Endothelial cell of umbilical vein (primary cell): ENCODE measurements around the gene PIRT. TPM values are rescaled to one million over a fixed set of nuclear protein-coding genes. Genes with fewer than 3 reads are reported as not detected.

Experiments
- BruUV-seq: library from RNA; stranded (reverse); fragments of 400-500 nt; replicated peaks from 2 replicates; lab custom pipeline; 2021; lab: Mats Ljungman, UMichigan
- CTCF ChIA-PET: fragments of 300-600, 350-600 bp; sonication (Branson Sonifier 250); formaldehyde crosslinking; loops from one replicate; lab custom pipeline; 2021; ENCODE audit warnings: antibody characterized with exemption, inconsistent platforms; lab: Charles Lee
- POLR2A ChIA-PET: fragments of 300-600, 350-600 bp; sonication (Branson Sonifier 250); formaldehyde crosslinking; loops from one replicate; lab custom pipeline; 2021; ENCODE audit warnings: antibody characterized with exemption, inconsistent platforms; lab: Charles Lee
- DNase-seq: peaks from one replicate; pipeline ENCODE4 v3.0.0-alpha.2; 2011; ENCODE audit warnings: low read depth, low spot score
- FAIRE-seq: peaks from 2 replicates; lab custom pipeline; 2011; peaks lifted over from hg19 to GRCh38; lab: Jason Lieb, UNC
- H2AFZ ChIP-seq: 2 replicates; pipeline ENCODE4 v1.6.0; 2012; ENCODE audit warnings: low read depth, low read length, control low read depth, inconsistent platforms
- H3K27ac ChIP-seq: 2 replicates; pipeline ENCODE4 v1.5.1; 2011; ENCODE audit warnings: low read depth, mild to moderate bottlenecking, control low read depth, low read length, moderate library complexity; ENCODE audit not compliant: insufficient read depth
- H3K27me3 ChIP-seq, 2 experiments: 2 replicates each; pipeline versions ENCODE4 v1.6.0 to v1.6.1; 2011; ENCODE audit warnings: low read length in 2 of 2, mixed read lengths in 1 of 2; ENCODE audit not compliant: control insufficient read depth in 2 of 2, insufficient read depth in 2 of 2
- H3K36me3 ChIP-seq, 2 experiments: 2 replicates in 1 of 2; 3 replicates in 1 of 2; pipeline ENCODE4 v1.5.1; 2011; ENCODE audit warnings: low read length in 2 of 2, mild to moderate bottlenecking in 1 of 2, moderate library complexity in 1 of 2; ENCODE audit not compliant: control insufficient read depth in 2 of 2, insufficient read depth in 2 of 2; ENCODE audit errors: extremely low read depth in 1 of 2
- H3K4me1 ChIP-seq: 3 replicates; pipeline ENCODE4 v1.5.1; 2011; ENCODE audit warnings: mild to moderate bottlenecking, low read length; ENCODE audit not compliant: control insufficient read depth, insufficient read depth; ENCODE audit errors: extremely low read depth
- H3K4me2 ChIP-seq: 2 replicates; pipeline ENCODE4 v1.6.1; 2011; ENCODE audit warnings: low read length, control low read depth, mixed read lengths; ENCODE audit not compliant: insufficient read depth
- H3K4me3 ChIP-seq, 3 experiments: fragments of 200-600 bp in 1 of 3; sonication (generic), shearing (Covaris generic) in 1 of 3; replicated peaks in 1 of 3; 2 replicates each; pipeline ENCODE4 v1.5.1; 2011 to 2016; ENCODE audit warnings: control low read depth in 3 of 3, low read length in 3 of 3, mild to moderate bottlenecking in 2 of 3, inconsistent platforms in 1 of 3, low read depth in 1 of 3, moderate library complexity in 1 of 3; ENCODE audit not compliant: insufficient read depth in 1 of 3
- H3K79me2 ChIP-seq: 2 replicates; pipeline ENCODE4 v1.6.0; 2012; ENCODE audit warnings: low read length, inconsistent platforms; ENCODE audit not compliant: control insufficient read depth, insufficient read depth
- H3K9ac ChIP-seq: replicated peaks from 2 replicates; pipeline ENCODE3; 2011; ENCODE audit warnings: low read length, control low read depth; ENCODE audit not compliant: insufficient read depth; ENCODE audit errors: extremely low read depth
- H3K9me1 ChIP-seq: replicated peaks from 3 replicates; pipeline ENCODE4 v1.6.0; 2011; ENCODE audit warnings: mild to moderate bottlenecking, low read length; ENCODE audit not compliant: control insufficient read depth, insufficient read depth; ENCODE audit errors: extremely low read depth
- H3K9me3 ChIP-seq: replicated peaks from 2 replicates; pipeline ENCODE4 v1.5.1; 2012; ENCODE audit warnings: low read length, inconsistent platforms; ENCODE audit not compliant: control insufficient read depth, insufficient read depth
- H4K20me1 ChIP-seq: replicated peaks from 2 replicates; pipeline ENCODE3; 2011; ENCODE audit warnings: mild to moderate bottlenecking, low read length; ENCODE audit not compliant: control insufficient read depth, insufficient read depth; ENCODE audit errors: extremely low read depth
- CTCF ChIP-seq, 2 donors: IDR thresholded peaks; 1 replicate in 1 of 2; 2 replicates in 1 of 2; pipeline ENCODE4 v1.5.1; 2011; ENCODE audit warnings: low read length in 2 of 2, mild to moderate bottlenecking in 2 of 2, moderate library complexity in 2 of 2, control low read depth in 1 of 2, inconsistent platforms in 1 of 2, low read depth in 1 of 2; ENCODE audit not compliant: insufficient read depth in 1 of 2; ENCODE audit errors: extremely low read depth in 1 of 2
- EZH2 ChIP-seq: IDR thresholded peaks from 2 replicates; pipeline ENCODE4 v1.6.1; 2012; ENCODE audit warnings: borderline replicate concordance, low read depth, mild to moderate bottlenecking, moderate library complexity, low read length, inconsistent platforms; ENCODE audit not compliant: severe bottlenecking
- FOS ChIP-seq: IDR thresholded peaks from 2 replicates; pipeline ENCODE4 v1.6.1; 2011; ENCODE audit warnings: mild to moderate bottlenecking, low read length, moderate library complexity, borderline replicate concordance; ENCODE audit not compliant: insufficient read depth
- GATA2 ChIP-seq: IDR thresholded peaks from 2 replicates; pipeline ENCODE4 v1.7.0; 2011; ENCODE audit warnings: low read depth, mild to moderate bottlenecking, moderate library complexity, mixed read lengths, low read length; ENCODE audit not compliant: insufficient read length, insufficient read depth
- JUN ChIP-seq: IDR thresholded peaks from 2 replicates; pipeline ENCODE4 v1.6.1; 2011; ENCODE audit warnings: borderline replicate concordance, low read depth; ENCODE audit not compliant: insufficient read length, insufficient read depth
- MYC ChIP-seq: IDR thresholded peaks from one replicate; pipeline ENCODE4 v1.6.1; 2011; ENCODE audit warnings: mild to moderate bottlenecking, low read depth, low read length
- POLR2A ChIP-seq: IDR thresholded peaks from 2 replicates; pipeline ENCODE4 v1.6.1; 2012; ENCODE audit warnings: low read depth, mild to moderate bottlenecking, control low read depth, low read length
- POLR2AphosphoS5 ChIP-seq: IDR thresholded peaks from 2 replicates; pipeline ENCODE4 v1.6.1; 2012; ENCODE audit warnings: low read depth, mild to moderate bottlenecking, control low read depth, low read length, moderate library complexity; ENCODE audit not compliant: insufficient read depth
- dilution Hi-C: fragments of 300-500 bp; cut with MboI; formaldehyde crosslinking; loops from one replicate; pipeline ENCODE4 v1.15.0; 2019; ENCODE audit warnings: low sequenced_read_pairs; ENCODE audit not compliant: extremely low pct_ligation_motif_present
- intact Hi-C: fragments of 100-400 bp; cut with micrococcal nuclease; formaldehyde crosslinking; loops from one replicate; pipeline ENCODE4 v1.10.0; 2022
- polyA plus RNA-seq, 4 experiments: library from polyadenylated mRNA; depleted of rRNA in 3 of 4; stranded (reverse) in 3 of 4; unstranded in 1 of 4; fragments of >200 nt; gene quantifications; 2 replicates each; pipeline versions ENCODE4 v1.2.1 to v1.2.3, GENCODE V29; 2011 to 2012; ENCODE audit warnings: missing spikeins in 1 of 4
- total RNA-seq: library from RNA; stranded (reverse); gene quantifications from 2 replicates; pipeline ENCODE4 v1.2.3, GENCODE V29; 2021
- TF ChIP-seq, protein P1 (sequence below): IDR thresholded peaks from 2 replicates; pipeline ENCODE4 v1.6.1; 2011; ENCODE audit not compliant: insufficient read depth, insufficient read length

The PIRT gene
- total and polyA plus RNA-seq, 2 donors (not counting 3 experiments of a cell fraction or from before 2014, with no cell fraction given), result not detected

DNA sequence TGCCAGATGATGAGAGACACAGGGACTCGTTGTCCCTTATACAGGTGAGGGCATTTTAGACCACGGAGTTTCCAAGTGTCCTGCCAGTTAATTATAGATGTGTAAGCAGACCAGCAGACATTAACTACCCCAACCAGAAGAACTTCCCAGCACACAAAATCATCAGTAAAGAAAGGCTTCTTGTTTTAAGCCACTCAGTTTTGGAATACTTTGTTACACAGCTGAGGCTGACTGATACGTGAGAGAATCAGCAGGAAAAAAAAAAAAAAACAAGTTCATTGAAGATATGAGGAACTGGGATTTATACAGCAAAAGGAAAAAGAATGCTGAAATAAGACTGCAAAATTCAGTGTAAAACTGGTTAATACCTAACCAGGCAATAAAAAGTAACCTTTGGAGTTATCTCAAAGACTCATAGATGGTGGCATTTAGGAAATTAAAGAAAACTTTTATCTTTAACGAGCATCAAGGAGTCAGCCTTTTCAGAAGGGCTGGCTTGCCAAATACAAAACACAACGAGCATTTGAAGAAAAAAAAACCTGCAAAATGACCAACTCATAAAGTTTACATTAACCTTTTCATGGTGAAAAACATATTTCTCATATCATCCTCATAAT, 62.0 kb downstream of the PIRT start:
- Histone ChIP-seq H3K9ac (no peak overlapping the region), H3K4me3 (no peak overlapping the region), H3K36me3 (no peaks in the 10 kb centered on the region), H3K27me3 (no peaks in the 10 kb centered on the region), H3K4me1 (no peaks in the 10 kb centered on the region), H2AFZ (no peak overlapping the region), H3K4me2 (no peak overlapping the region), H3K9me1 (no peaks in the 10 kb centered on the region), H3K79me2 (no peaks in the 10 kb centered on the region), H3K27ac (no peak overlapping the region), H3K9me3 (no peaks in the 10 kb centered on the region), H4K20me1 (no peaks in the 10 kb centered on the region)
- FAIRE-seq (no peak), DNase-seq (no peak)
- ChIA-PET CTCF (no interaction called here), POLR2A (no interaction called here)
- TF ChIP-seq JUN, result no peak
- BruUV-seq, result no TSS peak
- dilution Hi-C loops (no loop called here), intact Hi-C loops (no loop called here)

DNA sequence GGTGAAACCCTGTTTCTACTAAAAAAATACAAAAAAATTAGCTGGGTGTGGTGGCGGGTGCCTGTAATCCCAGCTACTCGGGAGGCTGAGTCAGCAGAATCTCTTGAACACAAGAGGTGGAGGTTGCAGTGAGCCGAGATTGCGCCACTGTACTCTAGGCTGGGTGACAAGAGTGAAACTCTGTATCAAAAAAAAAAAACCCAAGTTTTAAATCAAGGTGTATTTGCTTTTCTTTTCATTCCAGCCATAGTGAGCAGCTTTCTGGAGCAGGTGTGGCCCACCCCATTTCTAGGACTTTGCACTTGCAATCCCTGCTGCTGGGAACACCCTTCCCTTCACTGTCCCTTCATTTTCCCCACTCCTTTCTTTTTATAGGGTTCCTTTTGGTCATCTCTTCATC, 62.8 kb downstream of the PIRT start:
- H4K20me1 ChIP-seq, result no peaks in the 10 kb centered on the region
- H3K79me2 ChIP-seq, result no peaks in the 10 kb centered on the region
- intact Hi-C loops, result no loop called here
- H3K4me2 ChIP-seq, result no peak overlapping the region
- H2AFZ ChIP-seq, result no peak overlapping the region
- H3K4me1 ChIP-seq, result no peaks in the 10 kb centered on the region
- TF ChIP-seq POLR2AphosphoS5 (no peak), JUN (no peak), CTCF (IDR thresholded peaks at IDR 0.05; ENCODE audit: extremely low read depth in 1 of 2, insufficient read depth in 1 of 2, low read depth in 1 of 2, low read length in 2 of 2) (no peak), POLR2A (no peak), MYC (no peak), GATA2 (no peak), FOS (no peak), EZH2 (no peak)
- TF ChIP-seq, protein P1, sequence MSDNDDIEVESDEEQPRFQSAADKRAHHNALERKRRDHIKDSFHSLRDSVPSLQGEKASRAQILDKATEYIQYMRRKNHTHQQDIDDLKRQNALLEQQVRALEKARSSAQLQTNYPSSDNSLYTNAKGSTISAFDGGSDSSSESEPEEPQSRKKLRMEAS, result no peak
- no peaks in the 10 kb centered on the region for H3K36me3 ChIP-seq
- H3K9ac ChIP-seq, result no peak overlapping the region
- H3K9me3 ChIP-seq, result no peaks in the 10 kb centered on the region
- FAIRE-seq (no peak), DNase-seq (no peak)
- no peaks in the 10 kb centered on the region for H3K27me3 ChIP-seq
- H3K4me3 ChIP-seq, result no peak overlapping the region
- ChIA-PET POLR2A (no interaction called here), CTCF (no interaction called here)
- no TSS peak for BruUV-seq
- H3K9me1 ChIP-seq, result no peaks in the 10 kb centered on the region
- H3K27ac ChIP-seq, result no peak overlapping the region
- dilution Hi-C loops, result no loop called here
